Liver (tissue), 9 donors: ENCODE data around the gene MGAT5. TPM values are rescaled to one million over a fixed set of nuclear protein-coding genes. Genes with fewer than 3 reads are reported as not detected.

Experiments used
- DNase-seq: peaks from one replicate; pipeline ENCODE4 v3.0.0-alpha.2; 2017; ENCODE audit warnings: low spot score
- H3K27ac ChIP-seq, 2 donors: one replicate each; pipeline ENCODE4 v1.7.0; 2013; ENCODE audit warnings: inconsistent platforms in 2 of 2, low read length in 2 of 2, control low read depth in 1 of 2, low read depth in 1 of 2, mild to moderate bottlenecking in 1 of 2
- H3K27me3 ChIP-seq, 4 donors: one replicate each; pipeline versions ENCODE4 v1.6.1 to v1.7.0; 2013; ENCODE audit warnings: low read length in 3 of 4, inconsistent platforms in 1 of 4, mild to moderate bottlenecking in 1 of 4, moderate library complexity in 1 of 4; ENCODE audit not compliant: control insufficient read depth in 4 of 4, insufficient read depth in 4 of 4
- H3K36me3 ChIP-seq, 4 donors: one replicate each; pipeline versions ENCODE4 v1.6.1 to v1.7.0; 2013; ENCODE audit warnings: low read length in 3 of 4, mild to moderate bottlenecking in 3 of 4, low read depth in 1 of 4, moderate library complexity in 1 of 4; ENCODE audit not compliant: control insufficient read depth in 4 of 4, insufficient read depth in 3 of 4
- H3K4me1 ChIP-seq, 4 donors: one replicate each; pipeline versions ENCODE4 v1.6.1 to v1.7.0; 2013; ENCODE audit warnings: low read length in 3 of 4, mild to moderate bottlenecking in 3 of 4, moderate library complexity in 1 of 4; ENCODE audit not compliant: control insufficient read depth in 4 of 4, insufficient read depth in 4 of 4
- H3K4me3 ChIP-seq, 3 donors: one replicate each; pipeline versions ENCODE4 v1.6.1 to v1.7.0; 2013; ENCODE audit warnings: low read length in 3 of 3, control low read depth in 1 of 3, low read depth in 1 of 3, mild to moderate bottlenecking in 1 of 3
- H3K9ac ChIP-seq, 2 donors: one replicate each; pipeline ENCODE4 v1.7.0; 2013; ENCODE audit warnings: low read length in 2 of 2, mild to moderate bottlenecking in 2 of 2, moderate library complexity in 2 of 2, control low read depth in 1 of 2, low read depth in 1 of 2
- H3K9me3 ChIP-seq, 4 donors: one replicate each; pipeline versions ENCODE4 v1.6.1 to v1.7.0; 2013; ENCODE audit warnings: low read length in 3 of 4; ENCODE audit not compliant: control insufficient read depth in 4 of 4
- ATF3 ChIP-seq: IDR thresholded peaks from 2 replicates; pipeline ENCODE4 v1.6.1; 2016; ENCODE audit warnings: antibody characterized with exemption
- CTCF ChIP-seq: fragments of 150-350 bp; IDR thresholded peaks from 2 replicates; pipeline ENCODE4 v1.5.1; 2017; ENCODE audit warnings: improper control_type of control experiment, low read depth, low read length; ENCODE audit not compliant: missing input control
- EGR1 ChIP-seq, 2 donors: IDR thresholded peaks; 2 replicates each; pipeline ENCODE4 v1.6.1; 2016 to 2018; ENCODE audit warnings: antibody characterized with exemption in 2 of 2, low read depth in 2 of 2
- FOXA1 ChIP-seq: IDR thresholded peaks from 2 replicates; pipeline ENCODE4 v1.6.1; 2016; ENCODE audit warnings: antibody characterized with exemption
- FOXA2 ChIP-seq: IDR thresholded peaks from 2 replicates; pipeline ENCODE4 v1.6.1; 2016; ENCODE audit warnings: antibody characterized with exemption
- GABPA ChIP-seq, 2 donors: IDR thresholded peaks in 1 of 2; conservative IDR thresholded peaks in 1 of 2; 2 replicates each; pipeline ENCODE4 v1.6.1; 2016; ENCODE audit warnings: antibody characterized with exemption in 2 of 2, mild to moderate bottlenecking in 1 of 2, moderate library complexity in 1 of 2
- HNF4A ChIP-seq, 2 donors: conservative IDR thresholded peaks; 2 replicates each; pipeline ENCODE4 v1.6.1; 2016; ENCODE audit warnings: antibody characterized with exemption in 2 of 2, mild to moderate bottlenecking in 2 of 2
- HNF4G ChIP-seq: IDR thresholded peaks from 2 replicates; pipeline ENCODE4 v1.6.1; 2016; ENCODE audit warnings: antibody characterized with exemption
- JUND ChIP-seq, 2 donors: IDR thresholded peaks; 2 replicates each; pipeline ENCODE4 v1.6.1; 2016; ENCODE audit warnings: antibody characterized with exemption in 2 of 2
- MAX ChIP-seq: IDR thresholded peaks from 2 replicates; pipeline ENCODE4 v1.6.1; 2016; ENCODE audit warnings: antibody characterized with exemption
- NR2F2 ChIP-seq: IDR thresholded peaks from 2 replicates; pipeline ENCODE4 v1.6.1; 2016; ENCODE audit warnings: antibody characterized with exemption
- RAD21 ChIP-seq, 2 donors: IDR thresholded peaks; 2 replicates each; pipeline ENCODE4 v1.6.1; 2016; ENCODE audit warnings: antibody characterized with exemption in 2 of 2, mild to moderate bottlenecking in 2 of 2
- REST ChIP-seq: IDR thresholded peaks from 2 replicates; pipeline ENCODE4 v1.6.1; 2016; ENCODE audit warnings: antibody characterized with exemption, mild to moderate bottlenecking
- RXRA ChIP-seq, 2 donors: IDR thresholded peaks; 2 replicates each; pipeline ENCODE4 v1.6.1; 2017 to 2018; ENCODE audit warnings: antibody characterized with exemption in 2 of 2, mild to moderate bottlenecking in 1 of 2
- SP1 ChIP-seq: IDR thresholded peaks from 2 replicates; pipeline ENCODE4 v1.6.1; 2018; ENCODE audit warnings: antibody characterized with exemption, mild to moderate bottlenecking
- TAF1 ChIP-seq: conservative IDR thresholded peaks from 2 replicates; pipeline ENCODE4 v1.6.1; 2016; ENCODE audit warnings: antibody characterized with exemption, mild to moderate bottlenecking
- YY1 ChIP-seq: IDR thresholded peaks from 2 replicates; pipeline ENCODE4 v1.6.1; 2016; ENCODE audit warnings: antibody characterized with exemption, mild to moderate bottlenecking
- ZBTB33 ChIP-seq: IDR thresholded peaks from 2 replicates; pipeline ENCODE4 v1.6.1; 2016; ENCODE audit warnings: antibody characterized with exemption
- WGBS: extraction: QIAGEN DNeasy Blood & Tissue Kit; methylation state at CpG from one replicate; pipeline ENCODE4 v1.1.7; 2013; 5-methylcytosine and 5-hydroxymethylcytosine counted together
- polyA plus RNA-seq, 2 donors: library from polyadenylated mRNA; stranded (reverse) in 1 of 2; unstranded in 1 of 2; fragments of 200-250 nt in 1 of 2; fragments of >200 nt in 1 of 2; fragmentation: Nextera tagmentation in 1 of 2; extraction: Ambion mirVana in 1 of 2; gene quantifications; one replicate each; pipeline versions ENCODE4 v1.2.1 to v1.2.3, GENCODE V29; 2013 to 2015
- total RNA-seq, 2 donors: library from RNA; depleted of rRNA; stranded (reverse); fragments of >200 nt; gene quantifications; one replicate each; pipeline ENCODE4 v1.2.3, GENCODE V29; 2014
- donor health status: healthy.
- donor health status: healthy.
- donor health status: healthy.
- donor health status: healthy.
- donor health status: healthy.

MGAT5 gene
- total and polyA plus RNA-seq, 4 donors = 1.8 to 12.7 (median 5.6) TPM

- no peak overlapping the region for H3K9ac ChIP-seq
- H3K4me1 ChIP-seq = peaks cover 0 to 4% (median 0%) of the 10 kb centered on the region in 4 donors
- no peaks in the 10 kb centered on the region for H3K9me3 ChIP-seq
- H3K4me3 ChIP-seq = no peak overlapping the region
- no peaks in the 10 kb centered on the region for H3K36me3 ChIP-seq
- no peak for TF ChIP-seq SP1
- no peak for TF ChIP-seq FOXA1
- no peak for TF ChIP-seq CTCF
- TF ChIP-seq RXRA (IDR thresholded peaks at IDR 0.05) = no peak
- no peak for TF ChIP-seq ZBTB33
- no peak for TF ChIP-seq REST
- TF ChIP-seq YY1 = no peak
- no peak for TF ChIP-seq MAX
- no peak for DNase-seq
- peaks cover 0 to 5% (median 1%) of the 10 kb centered on the region in 4 donors for H3K27me3 ChIP-seq
- 90% methylated on average over 4 of the region's 4 CpGs for WGBS
- H3K27ac ChIP-seq = no peak overlapping the region
Measured at GRCh38 chr2:134490559-134490958, 236.7 kb downstream of the MGAT5 start.

- H3K36me3 ChIP-seq = no peaks in the 10 kb centered on the region
- no peak overlapping the region for H3K27ac ChIP-seq
- H3K9me3 ChIP-seq = no peaks in the 10 kb centered on the region
- peaks cover 0 to 5% (median 1%) of the 10 kb centered on the region in 4 donors for H3K27me3 ChIP-seq
- WGBS = 83% methylated on average over 4 of the region's 4 CpGs
- H3K4me3 ChIP-seq = no peak overlapping the region
- TF ChIP-seq MAX (no peak), EGR1 (IDR thresholded peaks at IDR 0.05; ENCODE audit: low read depth in 2 of 2) (no peak), REST (no peak), NR2F2 (no peak), HNF4A (conservative IDR thresholded peaks at IDR 0.05) (no peak), ZBTB33 (no peak), ATF3 (no peak), RAD21 (IDR thresholded peaks at IDR 0.05) (no peak), RXRA (IDR thresholded peaks at IDR 0.05) (no peak), JUND (IDR thresholded peaks at IDR 0.05) (no peak), YY1 (no peak), FOXA1 (no peak), HNF4G (no peak), SP1 (no peak), TAF1 (no peak), FOXA2 (no peak), GABPA (IDR thresholded peaks at IDR 0.05 in 1 of 2, conservative IDR thresholded peaks at IDR 0.05 in 1 of 2) (no peak)
- H3K9ac ChIP-seq = no peak overlapping the region
- peaks cover 0 to 4% (median 0%) of the 10 kb centered on the region in 4 donors for H3K4me1 ChIP-seq
- no peak for DNase-seq
Measured at GRCh38 chr2:134491022-134491421, 237.2 kb downstream of the MGAT5 start.
